ENCODE data around the gene TMX2. TPM values are rescaled to one million over a fixed set of nuclear protein-coding genes. Genes with fewer than 3 reads are reported as not detected.

The TMX2 gene
- total and polyA plus RNA-seq, 10 of the 15 experiments (the other 5 are each of a cell fraction or from before 2014, with no cell fraction given), result 64.3 to 134 (median 91.6) TPM

DNA sequence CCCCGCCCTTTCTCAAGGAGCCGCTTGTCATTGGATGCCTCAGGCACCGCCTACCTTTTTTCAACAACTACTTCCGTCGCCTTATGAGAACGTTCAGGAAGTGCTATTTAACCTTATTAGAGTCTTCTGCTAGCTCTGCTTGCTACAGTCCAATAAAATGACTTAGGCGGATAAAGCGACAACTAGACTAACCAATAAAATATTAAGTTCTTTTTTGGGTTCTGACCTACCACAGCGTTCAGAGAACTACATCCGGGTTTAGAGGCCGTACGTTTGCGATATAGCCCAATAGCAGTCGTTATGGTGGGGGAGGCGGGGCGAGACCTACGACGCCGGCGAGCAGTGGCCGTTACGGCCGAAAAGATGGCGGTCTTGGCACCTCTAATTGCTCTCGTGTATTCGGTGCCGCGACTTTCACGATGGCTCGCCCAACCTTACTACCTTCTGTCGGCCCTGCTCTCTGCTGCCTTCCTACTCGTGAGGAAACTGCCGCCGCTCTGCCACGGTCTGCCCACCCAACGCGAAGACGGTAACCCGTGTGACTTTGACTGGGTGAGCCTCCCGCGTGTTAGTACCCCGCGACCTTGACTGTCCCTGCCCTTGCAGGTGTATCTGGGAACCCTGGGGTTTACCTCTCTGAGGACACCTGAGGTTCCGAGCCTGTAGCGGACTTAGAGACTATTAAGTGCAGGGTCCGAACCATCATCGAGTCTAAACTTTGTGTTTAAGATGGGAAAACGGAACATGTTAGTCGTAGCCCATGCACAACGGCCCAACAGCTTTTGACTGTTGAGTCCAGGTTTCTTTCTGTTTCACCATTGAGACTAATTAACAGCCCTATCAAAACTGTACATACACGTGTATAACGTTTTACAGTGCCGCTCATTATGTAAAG, at the start of gene TMX2 (continued):
- peak; percentile 97 for TF ChIP-seq YY1 (IDR thresholded peaks at IDR 0.05; ENCODE audit: low read depth, low read length)
- no peak for TF ChIP-seq RELA (IDR thresholded peaks at IDR 0.05; ENCODE audit: borderline replicate concordance, partially characterized antibody)
- TF ChIP-seq ASH2L (IDR thresholded peaks at IDR 0.05; ENCODE audit: borderline replicate concordance, low read depth), result no peak
- TF ChIP-seq, protein P1, sequence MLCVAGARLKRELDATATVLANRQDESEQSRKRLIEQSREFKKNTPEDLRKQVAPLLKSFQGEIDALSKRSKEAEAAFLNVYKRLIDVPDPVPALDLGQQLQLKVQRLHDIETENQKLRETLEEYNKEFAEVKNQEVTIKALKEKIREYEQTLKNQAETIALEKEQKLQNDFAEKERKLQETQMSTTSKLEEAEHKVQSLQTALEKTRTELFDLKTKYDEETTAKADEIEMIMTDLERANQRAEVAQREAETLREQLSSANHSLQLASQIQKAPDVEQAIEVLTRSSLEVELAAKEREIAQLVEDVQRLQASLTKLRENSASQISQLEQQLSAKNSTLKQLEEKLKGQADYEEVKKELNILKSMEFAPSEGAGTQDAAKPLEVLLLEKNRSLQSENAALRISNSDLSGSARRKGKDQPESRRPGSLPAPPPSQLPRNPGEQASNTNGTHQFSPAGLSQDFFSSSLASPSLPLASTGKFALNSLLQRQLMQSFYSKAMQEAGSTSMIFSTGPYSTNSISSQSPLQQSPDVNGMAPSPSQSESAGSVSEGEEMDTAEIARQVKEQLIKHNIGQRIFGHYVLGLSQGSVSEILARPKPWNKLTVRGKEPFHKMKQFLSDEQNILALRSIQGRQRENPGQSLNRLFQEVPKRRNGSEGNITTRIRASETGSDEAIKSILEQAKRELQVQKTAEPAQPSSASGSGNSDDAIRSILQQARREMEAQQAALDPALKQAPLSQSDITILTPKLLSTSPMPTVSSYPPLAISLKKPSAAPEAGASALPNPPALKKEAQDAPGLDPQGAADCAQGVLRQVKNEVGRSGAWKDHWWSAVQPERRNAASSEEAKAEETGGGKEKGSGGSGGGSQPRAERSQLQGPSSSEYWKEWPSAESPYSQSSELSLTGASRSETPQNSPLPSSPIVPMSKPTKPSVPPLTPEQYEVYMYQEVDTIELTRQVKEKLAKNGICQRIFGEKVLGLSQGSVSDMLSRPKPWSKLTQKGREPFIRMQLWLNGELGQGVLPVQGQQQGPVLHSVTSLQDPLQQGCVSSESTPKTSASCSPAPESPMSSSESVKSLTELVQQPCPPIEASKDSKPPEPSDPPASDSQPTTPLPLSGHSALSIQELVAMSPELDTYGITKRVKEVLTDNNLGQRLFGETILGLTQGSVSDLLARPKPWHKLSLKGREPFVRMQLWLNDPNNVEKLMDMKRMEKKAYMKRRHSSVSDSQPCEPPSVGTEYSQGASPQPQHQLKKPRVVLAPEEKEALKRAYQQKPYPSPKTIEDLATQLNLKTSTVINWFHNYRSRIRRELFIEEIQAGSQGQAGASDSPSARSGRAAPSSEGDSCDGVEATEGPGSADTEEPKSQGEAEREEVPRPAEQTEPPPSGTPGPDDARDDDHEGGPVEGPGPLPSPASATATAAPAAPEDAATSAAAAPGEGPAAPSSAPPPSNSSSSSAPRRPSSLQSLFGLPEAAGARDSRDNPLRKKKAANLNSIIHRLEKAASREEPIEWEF (IDR thresholded peaks at IDR 0.05; ENCODE audit: insufficient replicate concordance, low read depth, low read length), result no peak
- no peak for TF ChIP-seq TCF3 (IDR thresholded peaks at IDR 0.05; ENCODE audit: borderline replicate concordance, insufficient read depth, low read depth, low read length)
- TF ChIP-seq, protein P2, sequence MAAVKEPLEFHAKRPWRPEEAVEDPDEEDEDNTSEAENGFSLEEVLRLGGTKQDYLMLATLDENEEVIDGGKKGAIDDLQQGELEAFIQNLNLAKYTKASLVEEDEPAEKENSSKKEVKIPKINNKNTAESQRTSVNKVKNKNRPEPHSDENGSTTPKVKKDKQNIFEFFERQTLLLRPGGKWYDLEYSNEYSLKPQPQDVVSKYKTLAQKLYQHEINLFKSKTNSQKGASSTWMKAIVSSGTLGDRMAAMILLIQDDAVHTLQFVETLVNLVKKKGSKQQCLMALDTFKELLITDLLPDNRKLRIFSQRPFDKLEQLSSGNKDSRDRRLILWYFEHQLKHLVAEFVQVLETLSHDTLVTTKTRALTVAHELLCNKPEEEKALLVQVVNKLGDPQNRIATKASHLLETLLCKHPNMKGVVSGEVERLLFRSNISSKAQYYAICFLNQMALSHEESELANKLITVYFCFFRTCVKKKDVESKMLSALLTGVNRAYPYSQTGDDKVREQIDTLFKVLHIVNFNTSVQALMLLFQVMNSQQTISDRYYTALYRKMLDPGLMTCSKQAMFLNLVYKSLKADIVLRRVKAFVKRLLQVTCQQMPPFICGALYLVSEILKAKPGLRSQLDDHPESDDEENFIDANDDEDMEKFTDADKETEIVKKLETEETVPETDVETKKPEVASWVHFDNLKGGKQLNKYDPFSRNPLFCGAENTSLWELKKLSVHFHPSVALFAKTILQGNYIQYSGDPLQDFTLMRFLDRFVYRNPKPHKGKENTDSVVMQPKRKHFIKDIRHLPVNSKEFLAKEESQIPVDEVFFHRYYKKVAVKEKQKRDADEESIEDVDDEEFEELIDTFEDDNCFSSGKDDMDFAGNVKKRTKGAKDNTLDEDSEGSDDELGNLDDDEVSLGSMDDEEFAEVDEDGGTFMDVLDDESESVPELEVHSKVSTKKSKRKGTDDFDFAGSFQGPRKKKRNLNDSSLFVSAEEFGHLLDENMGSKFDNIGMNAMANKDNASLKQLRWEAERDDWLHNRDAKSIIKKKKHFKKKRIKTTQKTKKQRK (IDR thresholded peaks at IDR 0.05; ENCODE audit: low read depth, low read length), result peak; percentile 81; the same call in 1 of the 2 replicates
- 0 out of 2 replicates have a peak, but pooled peaks have one; percentile 13 for TF ChIP-seq NR2F1 (conservative IDR thresholded peaks at IDR 0.05)
- no peak for TF ChIP-seq PAX8 (IDR thresholded peaks at IDR 0.05)
- TF ChIP-seq CBX3 (IDR thresholded peaks at IDR 0.05; ENCODE audit: borderline replicate concordance, low read depth), result no peak
- 0 out of 4 replicates have a peak, but pooled peaks of 1 of the 2 experiments have one; percentile 26 for TF ChIP-seq BHLHE40 (IDR thresholded peaks at IDR 0.05; ENCODE audit: borderline replicate concordance in 1 of 2, low read depth in 2 of 2, low read length in 1 of 2)
- peak; percentile 12; the same call in 1 of the 2 replicates for TF ChIP-seq DPF2 (IDR thresholded peaks at IDR 0.05)
- no peak for TF ChIP-seq WRNIP1 (IDR thresholded peaks at IDR 0.05; ENCODE audit: borderline replicate concordance, low read depth, low read length)
- peak; percentile 99 for TF ChIP-seq NR2C1 (IDR thresholded peaks at IDR 0.05)
- no peak for TF ChIP-seq CEBPB (IDR thresholded peaks at IDR 0.05; ENCODE audit: borderline replicate concordance in 1 of 2, low read depth in 2 of 2, low read length in 2 of 2)
- TF ChIP-seq GATAD2B (conservative IDR thresholded peaks at IDR 0.05; ENCODE audit: low read depth), result 0 out of 2 replicates have a peak, but pooled peaks have one; percentile 17
- TF ChIP-seq NFYA (IDR thresholded peaks at IDR 0.05; ENCODE audit: borderline replicate concordance, low read depth, low read length), result peak; percentile 58
- TF ChIP-seq, protein P3, sequence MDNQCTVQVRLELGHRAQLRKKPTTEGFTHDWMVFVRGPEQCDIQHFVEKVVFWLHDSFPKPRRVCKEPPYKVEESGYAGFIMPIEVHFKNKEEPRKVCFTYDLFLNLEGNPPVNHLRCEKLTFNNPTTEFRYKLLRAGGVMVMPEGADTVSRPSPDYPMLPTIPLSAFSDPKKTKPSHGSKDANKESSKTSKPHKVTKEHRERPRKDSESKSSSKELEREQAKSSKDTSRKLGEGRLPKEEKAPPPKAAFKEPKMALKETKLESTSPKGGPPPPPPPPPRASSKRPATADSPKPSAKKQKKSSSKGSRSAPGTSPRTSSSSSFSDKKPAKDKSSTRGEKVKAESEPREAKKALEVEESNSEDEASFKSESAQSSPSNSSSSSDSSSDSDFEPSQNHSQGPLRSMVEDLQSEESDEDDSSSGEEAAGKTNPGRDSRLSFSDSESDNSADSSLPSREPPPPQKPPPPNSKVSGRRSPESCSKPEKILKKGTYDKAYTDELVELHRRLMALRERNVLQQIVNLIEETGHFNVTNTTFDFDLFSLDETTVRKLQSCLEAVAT (IDR thresholded peaks at IDR 0.05), result peak; percentile 42
- TF ChIP-seq EP300 (IDR thresholded peaks at IDR 0.05; ENCODE audit: borderline replicate concordance in 1 of 2, control insufficient read depth in 1 of 2, low read depth in 2 of 2, low read length in 2 of 2), result no peak
